ENCODE results near the gene AKAP6.
A peak's percentile ranks its signal among the peaks of the same experiment; 100 is the strongest.

Gene AKAP6

DNA sequence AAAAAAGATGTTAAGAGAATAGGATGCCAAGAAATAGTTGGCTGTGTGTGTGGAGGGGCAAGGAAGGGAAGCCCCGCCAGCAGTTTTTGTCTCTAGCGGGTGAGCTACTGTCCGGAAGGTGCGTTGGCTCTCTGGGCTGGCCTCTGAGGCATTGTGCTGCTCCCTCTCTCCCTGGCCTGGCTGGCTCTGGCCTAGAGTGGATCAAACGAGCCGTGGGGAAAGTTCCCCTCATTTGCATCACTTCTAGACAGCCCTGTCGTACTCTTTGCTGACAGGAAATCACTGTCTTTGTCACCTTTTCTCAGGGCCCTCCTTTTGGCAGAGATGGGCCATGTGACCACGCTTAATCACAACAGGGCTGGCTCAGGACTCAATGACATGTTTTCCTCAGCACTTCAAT lies 373.5 kb downstream of the AKAP6 start:
- no peak overlapping the region for H3K4me3 ChIP-seq (ENCODE audit: low read depth, low read length)
- TF ChIP-seq, protein P1, sequence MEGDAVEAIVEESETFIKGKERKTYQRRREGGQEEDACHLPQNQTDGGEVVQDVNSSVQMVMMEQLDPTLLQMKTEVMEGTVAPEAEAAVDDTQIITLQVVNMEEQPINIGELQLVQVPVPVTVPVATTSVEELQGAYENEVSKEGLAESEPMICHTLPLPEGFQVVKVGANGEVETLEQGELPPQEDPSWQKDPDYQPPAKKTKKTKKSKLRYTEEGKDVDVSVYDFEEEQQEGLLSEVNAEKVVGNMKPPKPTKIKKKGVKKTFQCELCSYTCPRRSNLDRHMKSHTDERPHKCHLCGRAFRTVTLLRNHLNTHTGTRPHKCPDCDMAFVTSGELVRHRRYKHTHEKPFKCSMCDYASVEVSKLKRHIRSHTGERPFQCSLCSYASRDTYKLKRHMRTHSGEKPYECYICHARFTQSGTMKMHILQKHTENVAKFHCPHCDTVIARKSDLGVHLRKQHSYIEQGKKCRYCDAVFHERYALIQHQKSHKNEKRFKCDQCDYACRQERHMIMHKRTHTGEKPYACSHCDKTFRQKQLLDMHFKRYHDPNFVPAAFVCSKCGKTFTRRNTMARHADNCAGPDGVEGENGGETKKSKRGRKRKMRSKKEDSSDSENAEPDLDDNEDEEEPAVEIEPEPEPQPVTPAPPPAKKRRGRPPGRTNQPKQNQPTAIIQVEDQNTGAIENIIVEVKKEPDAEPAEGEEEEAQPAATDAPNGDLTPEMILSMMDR (IDR thresholded peaks at IDR 0.05; ENCODE audit: low read depth, low read length): no peak

DNA sequence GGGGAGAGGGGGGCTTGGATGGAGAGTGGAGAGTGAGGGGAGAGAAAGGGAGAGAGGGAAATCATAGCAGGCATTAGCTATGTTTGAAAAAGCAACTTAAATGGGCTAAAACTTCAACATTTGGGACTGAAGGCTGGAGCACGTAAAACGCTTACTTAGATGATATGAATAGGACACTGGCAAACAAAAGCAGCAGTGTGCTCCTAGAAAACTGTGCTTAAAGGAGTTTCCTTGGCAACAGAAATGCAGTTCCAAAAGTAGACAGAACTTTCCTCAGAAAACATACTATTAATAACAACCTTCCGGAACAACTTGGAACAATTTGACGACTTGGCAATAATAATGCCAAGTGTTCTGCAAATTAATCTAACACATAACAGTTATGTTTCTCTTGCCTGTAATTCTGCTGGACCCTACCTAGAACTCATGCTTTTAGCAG lies 374.1 kb downstream of the AKAP6 start:
- TF ChIP-seq, protein P1 (IDR thresholded peaks at IDR 0.05; ENCODE audit: low read depth, low read length): no peak

DNA sequence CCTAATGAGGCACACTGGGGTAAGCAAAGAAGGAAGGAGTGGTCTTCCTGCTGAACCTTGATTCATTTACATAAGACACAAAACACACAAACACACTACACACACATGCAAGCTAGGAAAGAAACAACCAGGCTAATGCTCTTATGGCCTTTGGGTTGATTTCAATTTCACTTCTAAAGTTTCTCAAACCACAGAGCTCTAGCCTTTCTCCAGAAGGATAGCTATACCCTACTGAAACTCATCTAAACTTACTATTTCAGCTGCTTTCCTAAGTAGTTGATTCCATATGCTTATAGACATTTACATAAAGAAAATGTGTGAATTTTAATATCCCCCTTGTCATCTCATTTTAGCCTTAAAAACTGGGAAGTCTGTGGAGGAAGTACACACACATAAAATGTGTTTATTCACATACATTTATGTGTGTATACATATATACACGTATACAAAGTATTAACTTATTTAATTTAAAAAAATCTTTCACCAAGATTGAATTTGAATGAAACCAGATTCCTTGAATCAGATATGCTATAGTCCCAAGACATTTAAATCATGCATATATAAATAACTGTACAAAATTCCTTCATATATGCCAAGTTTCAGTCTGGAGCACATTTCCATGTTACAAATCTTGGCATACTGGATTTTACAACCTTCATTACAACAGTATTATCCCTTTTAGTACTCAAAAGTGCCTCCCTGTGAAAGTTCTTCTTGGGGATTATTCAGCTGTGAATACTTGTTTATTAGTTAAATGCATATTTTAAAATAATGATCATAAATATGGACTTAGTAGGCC lies 377.8 kb downstream of the AKAP6 start:
- TF ChIP-seq, protein P1 (IDR thresholded peaks at IDR 0.05; ENCODE audit: low read depth, low read length): no peak
- no peak overlapping the region for H3K4me3 ChIP-seq (ENCODE audit: low read depth, low read length)

More for the DNA sequence above, 374.1 kb downstream of the AKAP6 start:
- no peak overlapping the region for H3K4me3 ChIP-seq (ENCODE audit: low read depth, low read length)

- no peak overlapping the region for H3K4me3 ChIP-seq (ENCODE audit: low read depth, low read length)
- TF ChIP-seq, protein P1 (IDR thresholded peaks at IDR 0.05; ENCODE audit: low read depth, low read length): no peak
These were observed 378.8 kb downstream of the AKAP6 start for GRCh38 chr14:32707742-32708500.

- H3K4me3 ChIP-seq (ENCODE audit: low read depth, low read length): no peak overlapping the region
- TF ChIP-seq, protein P1 (IDR thresholded peaks at IDR 0.05; ENCODE audit: low read depth, low read length): no peak
These were observed 379.9 kb downstream of the AKAP6 start for GRCh38 chr14:32709027-32709426.

- peak overlapping the region; percentile 15; the same call in 1 of the 2 replicates for H3K4me3 ChIP-seq (ENCODE audit: low read depth, low read length)
- TF ChIP-seq, protein P1 (IDR thresholded peaks at IDR 0.05; ENCODE audit: low read depth, low read length): no peak
These were observed 381.2 kb downstream of the AKAP6 start for GRCh38 chr14:32710231-32710671.
